HFFc6 (cell line): ENCODE data around the gene TAC4. TPM values are rescaled to one million over a fixed set of nuclear protein-coding genes. Genes with fewer than 3 reads are reported as not detected.

Source experiments
- DNase-seq: peaks from one replicate; pipeline ENCODE4 v3.0.0-alpha.2; 2018
- H3K27ac Mint-ChIP-seq: 2 replicates; pipeline ENCODE4 v1.8.0; 2020; ENCODE audit warnings: mild to moderate bottlenecking, mixed read lengths
- H3K27me3 Mint-ChIP-seq: 2 replicates; pipeline ENCODE4 v1.8.0; 2021; ENCODE audit warnings: mild to moderate bottlenecking, moderate library complexity, mixed read lengths; ENCODE audit not compliant: insufficient read depth
- H3K36me3 Mint-ChIP-seq: 2 replicates; pipeline ENCODE4 v1.8.0; 2021; ENCODE audit warnings: low read depth, mixed read lengths
- H3K4me1 Mint-ChIP-seq: 2 replicates; pipeline ENCODE4 v1.8.0; 2020; ENCODE audit warnings: low read depth, mixed read lengths
- H3K4me3 Mint-ChIP-seq: 2 replicates; pipeline ENCODE4 v1.8.0; 2020; ENCODE audit warnings: mild to moderate bottlenecking, moderate library complexity, mixed read lengths
- H3K9me3 Mint-ChIP-seq: 2 replicates; pipeline ENCODE4 v1.8.0; 2020; ENCODE audit warnings: mild to moderate bottlenecking, mixed read lengths
- CTCF ChIP-seq: fragments of 200-600 bp; sonication (generic); IDR thresholded peaks from 2 replicates; pipeline ENCODE4 v1.5.0; 2021; ENCODE audit warnings: antibody characterized with exemption, mild to moderate bottlenecking
- total RNA-seq, 6 experiments: library from RNA; stranded (reverse); fragmentation: NEBNext Ultra II Directional; extraction: Animal tissue kit (Norgen Biotek cat#: 25700); gene quantifications; 2 replicates in 1 of 6; 3 replicates in 5 of 6; pipeline ENCODE4 v1.2.3, GENCODE V29; 2021

The TAC4 gene
- total RNA-seq, 6 experiments from 2014 or later: not detected

GRCh38 chr17:49880291-49881053 is 32.6 kb upstream of the TAC4 start:
- Mint-ChIP-seq H3K27me3 (peaks cover 51% of the 10 kb centered on the region), H3K27ac (no peak overlapping the region), H3K4me3 (no peak overlapping the region)

GRCh38 chr17:49878931-49879904 is 31.3 kb upstream of the TAC4 start:
- Mint-ChIP-seq H3K4me1 (no peaks in the 10 kb centered on the region), H3K27ac (no peak overlapping the region), H3K4me3 (no peak overlapping the region), H3K9me3 (no peaks in the 10 kb centered on the region), H3K36me3 (no peaks in the 10 kb centered on the region), H3K27me3 (peaks cover 52% of the 10 kb centered on the region)
- TF ChIP-seq CTCF: no peak
- DNase-seq: no peak

More at GRCh38 chr17:49880291-49881053, 32.6 kb upstream of the TAC4 start:
- DNase-seq: peak; percentile 38
- peak; percentile 97 for TF ChIP-seq CTCF
- no peaks in the 10 kb centered on the region for H3K4me1 Mint-ChIP-seq
- no peaks in the 10 kb centered on the region for H3K9me3 Mint-ChIP-seq
- H3K36me3 Mint-ChIP-seq: no peaks in the 10 kb centered on the region

- Mint-ChIP-seq H3K36me3 (no peaks in the 10 kb centered on the region), H3K27me3 (peaks cover 46% of the 10 kb centered on the region), H3K9me3 (no peaks in the 10 kb centered on the region), H3K27ac (no peak overlapping the region), H3K4me3 (no peak overlapping the region), H3K4me1 (no peaks in the 10 kb centered on the region)
- TF ChIP-seq CTCF: no peak
- DNase-seq: no peak
Measured at GRCh38 chr17:49875685-49876084, 27.8 kb upstream of the TAC4 start.

- no peaks in the 10 kb centered on the region for H3K36me3 Mint-ChIP-seq
- no peak for TF ChIP-seq CTCF
- peaks cover 49% of the 10 kb centered on the region for H3K27me3 Mint-ChIP-seq
- no peak for DNase-seq
- no peak overlapping the region for H3K4me3 Mint-ChIP-seq
- no peaks in the 10 kb centered on the region for H3K4me1 Mint-ChIP-seq
- no peak overlapping the region for H3K27ac Mint-ChIP-seq
- H3K9me3 Mint-ChIP-seq: no peaks in the 10 kb centered on the region
Measured at GRCh38 chr17:49874911-49875310, 27.0 kb upstream of the TAC4 start.

- no peaks in the 10 kb centered on the region for H3K9me3 Mint-ChIP-seq
- no peaks in the 10 kb centered on the region for H3K36me3 Mint-ChIP-seq
- peaks cover 45% of the 10 kb centered on the region for H3K27me3 Mint-ChIP-seq
- H3K27ac Mint-ChIP-seq: no peak overlapping the region
- TF ChIP-seq CTCF: no peak
- H3K4me1 Mint-ChIP-seq: no peaks in the 10 kb centered on the region
- no peak overlapping the region for H3K4me3 Mint-ChIP-seq
- DNase-seq: no peak
Measured at GRCh38 chr17:49873926-49874325, 26.1 kb upstream of the TAC4 start.
